ENCODE results near the gene GRM2. TPM values are rescaled to one million over a fixed set of nuclear protein-coding genes. Genes with fewer than 3 reads are reported as not detected.

GRM2 gene
- total RNA-seq, 1 experiment from 2014 or later, result 5.6 TPM

GRCh38 chr3:51719410-51720025, 12.7 kb downstream of the GRM2 start:
- TF ChIP-seq CTCF (conservative IDR thresholded peaks at IDR 0.05; ENCODE audit: low read depth, low read length) (no peak; the same call in 1 of the 2 replicates), EZH2 (IDR thresholded peaks at IDR 0.05; ENCODE audit: borderline replicate concordance, low read depth, low read length, poor library complexity, severe bottlenecking) (no peak)
- no peak overlapping the region for H3K27ac ChIP-seq (ENCODE audit: low read depth, low read length, poor library complexity, severe bottlenecking)
- H3K27me3 ChIP-seq (replicated peaks; ENCODE audit: insufficient read depth, low read depth, low read length, poor library complexity), result no peaks in the 10 kb centered on the region
- no TSS peak for BruUV-seq (replicated peaks)
- no peaks in the 10 kb centered on the region for H3K36me3 ChIP-seq (ENCODE audit: insufficient read depth, low read length, poor library complexity, severe bottlenecking)
- no peak overlapping the region for H3K4me3 ChIP-seq (ENCODE audit: low read depth, low read length, poor library complexity, severe bottlenecking)
- ChIA-PET CTCF (interaction anchor here (0.6 to 1.0 kb wide), 2 partner anchors 9 to 205 kb away, joined by 3 read pairs; no protein-coding TSS in a partner anchor), POLR2A (ENCODE audit: low non-redundant PET) (no interaction called here)
- H3K4me1 ChIP-seq (ENCODE audit: insufficient read depth, low read length, poor library complexity, severe bottlenecking), result no peaks in the 10 kb centered on the region
- DNase-seq (ENCODE audit: low spot score), result no peak
- intact Hi-C loops (cut with micrococcal nuclease; ENCODE audit: unreplicated experiment), result no loop called here
- H3K9me3 ChIP-seq (ENCODE audit: low read depth, low read length, poor library complexity, severe bottlenecking), result no peaks in the 10 kb centered on the region

- Histone ChIP-seq H3K27me3 (replicated peaks; ENCODE audit: insufficient read depth, low read depth, low read length, poor library complexity) (no peaks in the 10 kb centered on the region), H3K4me3 (ENCODE audit: low read depth, low read length, poor library complexity, severe bottlenecking) (no peak overlapping the region), H3K27ac (ENCODE audit: low read depth, low read length, poor library complexity, severe bottlenecking) (no peak overlapping the region), H3K36me3 (ENCODE audit: insufficient read depth, low read length, poor library complexity, severe bottlenecking) (no peaks in the 10 kb centered on the region), H3K9me3 (ENCODE audit: low read depth, low read length, poor library complexity, severe bottlenecking) (no peaks in the 10 kb centered on the region), H3K4me1 (ENCODE audit: insufficient read depth, low read length, poor library complexity, severe bottlenecking) (no peaks in the 10 kb centered on the region)
- DNase-seq (ENCODE audit: low spot score), result no peak
- ChIA-PET CTCF (no interaction called here), POLR2A (ENCODE audit: low non-redundant PET) (no interaction called here)
- intact Hi-C loops (cut with micrococcal nuclease; ENCODE audit: unreplicated experiment), result no loop called here
- BruUV-seq (replicated peaks), result no TSS peak
- TF ChIP-seq EZH2 (IDR thresholded peaks at IDR 0.05; ENCODE audit: borderline replicate concordance, low read depth, low read length, poor library complexity, severe bottlenecking) (no peak), CTCF (conservative IDR thresholded peaks at IDR 0.05; ENCODE audit: low read depth, low read length) (no peak)
These were observed 13.6 kb downstream of the GRM2 start for GRCh38 chr3:51720292-51721061.

- no peaks in the 10 kb centered on the region for H3K9me3 ChIP-seq (ENCODE audit: low read depth, low read length, poor library complexity, severe bottlenecking)
- no peaks in the 10 kb centered on the region for H3K27me3 ChIP-seq (replicated peaks; ENCODE audit: insufficient read depth, low read depth, low read length, poor library complexity)
- H3K4me3 ChIP-seq (ENCODE audit: low read depth, low read length, poor library complexity, severe bottlenecking), result no peak overlapping the region
- H3K4me1 ChIP-seq (ENCODE audit: insufficient read depth, low read length, poor library complexity, severe bottlenecking), result no peaks in the 10 kb centered on the region
- POLR2A ChIA-PET (ENCODE audit: low non-redundant PET), result no interaction called here
- CTCF ChIA-PET, result no interaction called here
- intact Hi-C loops (cut with micrococcal nuclease; ENCODE audit: unreplicated experiment), result no loop called here
- H3K27ac ChIP-seq (ENCODE audit: low read depth, low read length, poor library complexity, severe bottlenecking), result no peak overlapping the region
- TF ChIP-seq CTCF (conservative IDR thresholded peaks at IDR 0.05; ENCODE audit: low read depth, low read length) (no peak), EZH2 (IDR thresholded peaks at IDR 0.05; ENCODE audit: borderline replicate concordance, low read depth, low read length, poor library complexity, severe bottlenecking) (no peak)
- no TSS peak for BruUV-seq (replicated peaks)
- H3K36me3 ChIP-seq (ENCODE audit: insufficient read depth, low read length, poor library complexity, severe bottlenecking), result no peaks in the 10 kb centered on the region
- DNase-seq (ENCODE audit: low spot score), result no peak
These were observed 14.3 kb downstream of the GRM2 start for GRCh38 chr3:51721062-51721745.

Data from A673 (cell line).